ENCODE results near the gene ERN1. TPM values are rescaled to one million over a fixed set of nuclear protein-coding genes. Genes with fewer than 3 reads are reported as not detected.
A peak's percentile ranks its signal among the peaks of the same experiment; 100 is the strongest.

ERN1 gene
- total RNA-seq, 1 donor from 2014 or later = 52.6 TPM

GRCh38 chr17:64095144-64095882 lies 34.6 kb downstream of the ERN1 start:
- ATAC-seq (peak; percentile 82), DNase-seq (no peak)
- peaks cover 18% of the 10 kb centered on the region for H3K36me3 ChIP-seq
- H3K4me1 ChIP-seq = peaks cover 24% of the 10 kb centered on the region
- peak overlapping the region; percentile 21 for H3K27ac ChIP-seq
- intact Hi-C loops (cut with DNase I) = no loop called here
- H3K9me3 ChIP-seq = no peaks in the 10 kb centered on the region
- no peaks in the 10 kb centered on the region for H3K27me3 ChIP-seq
- TF ChIP-seq CTCF (IDR thresholded peaks at IDR 0.05) = no peak
- no peak overlapping the region for H3K4me3 ChIP-seq

- Histone ChIP-seq H3K36me3 (peaks cover 18% of the 10 kb centered on the region), H3K27ac (no peak overlapping the region), H3K27me3 (no peaks in the 10 kb centered on the region), H3K9me3 (no peaks in the 10 kb centered on the region), H3K4me3 (no peak overlapping the region), H3K4me1 (peaks cover 32% of the 10 kb centered on the region)
- no peak for DNase-seq
- no peak for ATAC-seq
- no peak for TF ChIP-seq CTCF (IDR thresholded peaks at IDR 0.05)
- intact Hi-C loops (cut with DNase I) = no loop called here
Measured at GRCh38 chr17:64094412-64094811, 35.5 kb downstream of the ERN1 start.

- intact Hi-C loops (cut with DNase I) = no loop called here
- Histone ChIP-seq H3K9me3 (no peaks in the 10 kb centered on the region), H3K27ac (no peak overlapping the region), H3K36me3 (peaks cover 15% of the 10 kb centered on the region), H3K4me3 (no peak overlapping the region), H3K4me1 (peaks cover 35% of the 10 kb centered on the region), H3K27me3 (no peaks in the 10 kb centered on the region)
- no peak for TF ChIP-seq CTCF (IDR thresholded peaks at IDR 0.05)
- no peak for DNase-seq
- ATAC-seq = peak; percentile 48
Measured at GRCh38 chr17:64092952-64093451, 36.9 kb downstream of the ERN1 start.

- H3K4me1 ChIP-seq = peaks cover 39% of the 10 kb centered on the region
- no peak for DNase-seq
Measured at GRCh38 chr17:64092113-64092512, 37.8 kb downstream of the ERN1 start.

GRCh38 chr17:64091571-64091970 lies 38.4 kb downstream of the ERN1 start:
- Histone ChIP-seq H3K27me3 (no peaks in the 10 kb centered on the region), H3K36me3 (peaks cover 1% of the 10 kb centered on the region), H3K9me3 (no peaks in the 10 kb centered on the region), H3K4me3 (no peak overlapping the region), H3K27ac (no peak overlapping the region), H3K4me1 (peaks cover 37% of the 10 kb centered on the region)
- intact Hi-C loops (cut with DNase I) = no loop called here
- ATAC-seq (no peak), DNase-seq (no peak)
- TF ChIP-seq CTCF (IDR thresholded peaks at IDR 0.05) = no peak

More at GRCh38 chr17:64092113-64092512, 37.8 kb downstream of the ERN1 start:
- no peak for TF ChIP-seq CTCF (IDR thresholded peaks at IDR 0.05)
- Histone ChIP-seq H3K27ac (no peak overlapping the region), H3K36me3 (peaks cover 7% of the 10 kb centered on the region), H3K27me3 (no peaks in the 10 kb centered on the region), H3K9me3 (no peaks in the 10 kb centered on the region), H3K4me3 (no peak overlapping the region)
- peak; percentile 53 for ATAC-seq
- intact Hi-C loops (cut with DNase I) = no loop called here

Data from upper lobe of right lung (tissue), 1 donor.